ENCODE data around the gene MUTYH. TPM values are rescaled to one million over a fixed set of nuclear protein-coding genes. Genes with fewer than 3 reads are reported as not detected.
"Not testable (repeated sequence)": the region's sequence is repeated elsewhere in the genome, so short reads cannot be mapped to it uniquely, and the experiment has no call there.

The MUTYH gene
- total RNA-seq, 2 donors from 2014 or later, result 15.2 to 27.4 TPM

GRCh38 chr1:45291716-45292115 is 48.5 kb downstream of the MUTYH start:
- Histone ChIP-seq H3K4me1 (ENCODE audit: control insufficient read depth in 1 of 2, low read depth in 2 of 2) (no peaks in the 10 kb centered on the region), H3K9me3 (no peaks in the 10 kb centered on the region), H3K27ac (no peak overlapping the region), H3K4me3 (no peak overlapping the region), H3K27me3 (replicated peaks; ENCODE audit: insufficient read depth) (no peaks in the 10 kb centered on the region), H3K36me3 (no peaks in the 10 kb centered on the region)
- DNase-seq (ENCODE audit: low spot score) (no peak), ATAC-seq (ENCODE audit: insufficient number of reproducible peaks, low FRiP score, low read depth) (no peak)
- TF ChIP-seq CTCF (IDR thresholded peaks at IDR 0.05), result no peak

GRCh38 chr1:45291002-45291401 is 49.2 kb downstream of the MUTYH start:
- ATAC-seq (ENCODE audit: insufficient number of reproducible peaks, low FRiP score, low read depth); H3K9me3 ChIP-seq; H3K36me3 ChIP-seq: not testable (repeated sequence)

GRCh38 chr1:45286521-45286920 is 53.7 kb downstream of the MUTYH start:
- H3K4me1 ChIP-seq (ENCODE audit: control insufficient read depth in 1 of 2, low read depth in 2 of 2); H3K27me3 ChIP-seq (replicated peaks; ENCODE audit: insufficient read depth); H3K27ac ChIP-seq; ATAC-seq (ENCODE audit: insufficient number of reproducible peaks, low FRiP score, low read depth); DNase-seq (ENCODE audit: low spot score); H3K4me3 ChIP-seq; H3K36me3 ChIP-seq; H3K9me3 ChIP-seq: not testable (repeated sequence)

More at GRCh38 chr1:45291002-45291401, 49.2 kb downstream of the MUTYH start:
- not testable (repeated sequence) for DNase-seq (ENCODE audit: low spot score); H3K4me1 ChIP-seq (ENCODE audit: control insufficient read depth in 1 of 2, low read depth in 2 of 2); H3K4me3 ChIP-seq; H3K27ac ChIP-seq; H3K27me3 ChIP-seq (replicated peaks; ENCODE audit: insufficient read depth)

GRCh38 chr1:45284858-45285257 is 55.4 kb downstream of the MUTYH start:
- H3K4me3 ChIP-seq; H3K36me3 ChIP-seq; DNase-seq (ENCODE audit: low spot score); H3K27me3 ChIP-seq (replicated peaks; ENCODE audit: insufficient read depth); H3K4me1 ChIP-seq (ENCODE audit: control insufficient read depth in 1 of 2, low read depth in 2 of 2); H3K27ac ChIP-seq; H3K9me3 ChIP-seq; ATAC-seq (ENCODE audit: insufficient number of reproducible peaks, low FRiP score, low read depth): not testable (repeated sequence)

- DNase-seq (ENCODE audit: low spot score) (no peak), ATAC-seq (ENCODE audit: insufficient number of reproducible peaks, low FRiP score, low read depth) (no peak)
- H3K4me1 ChIP-seq (ENCODE audit: control insufficient read depth in 1 of 2, low read depth in 2 of 2), result no peaks in the 10 kb centered on the region
- H3K9me3 ChIP-seq, result no peaks in the 10 kb centered on the region
- no peak overlapping the region for H3K4me3 ChIP-seq
- TF ChIP-seq CTCF (IDR thresholded peaks at IDR 0.05), result no peak
- H3K36me3 ChIP-seq, result no peaks in the 10 kb centered on the region
- no peak overlapping the region for H3K27ac ChIP-seq
- H3K27me3 ChIP-seq (replicated peaks; ENCODE audit: insufficient read depth), result no peaks in the 10 kb centered on the region
Observed at GRCh38 chr1:45282351-45282750, 57.9 kb downstream of the MUTYH start.

Other genes with a start within 250 kb of the MUTYH start
- gene ZSWIM5, start 133.8 kb downstream of the MUTYH start, total RNA-seq, result 1 to 10 TPM; 2.0 to 3.5 TPM
- gene HPDL, start 13.5 kb downstream of the MUTYH start, total RNA-seq, result not detected
- gene TOE1, start 270 bp downstream of the MUTYH start, total RNA-seq, result 10 to 100 TPM in 1 of 2 donors, 1 to 10 TPM in 1; 4.7 to 10.5 TPM
- 1 to 10 TPM; 3.5 to 7.6 TPM for gene TESK2, start 150.7 kb upstream of the MUTYH start, total RNA-seq
- 1 to 10 TPM; 1.3 to 1.9 TPM for gene CCDC163, start 159.6 kb upstream of the MUTYH start, total RNA-seq
- gene MMACHC, start 159.9 kb upstream of the MUTYH start, total RNA-seq, result 1 to 10 TPM; 1.4 to 1.5 TPM
- gene PRDX1, start 181.4 kb upstream of the MUTYH start, total RNA-seq, result 100 to 1,000 TPM; 196 to 246 TPM
- gene AKR1A1, start 210.4 kb upstream of the MUTYH start, total RNA-seq, result 100 to 1,000 TPM in 1 of 2 donors, 10 to 100 TPM in 1; 35.3 to 130 TPM
- 10 to 100 TPM; 34.7 to 91.4 TPM for gene NASP, start 243.6 kb upstream of the MUTYH start, total RNA-seq

All from thoracic aorta (tissue), 2 donors.